Body of pancreas (tissue), 4 donors: ENCODE data around the gene LCE2D. TPM values are rescaled to one million over a fixed set of nuclear protein-coding genes. Genes with fewer than 3 reads are reported as not detected.

Experiments
- ATAC-seq: fragments of 150-250 bp; one replicate; pipeline ENCODE4 v1.9.1; 2016
- DNase-seq, 4 donors: peaks; one replicate each; pipeline ENCODE4 v3.0.0-alpha.2; 2019
- H3K27ac ChIP-seq, 4 donors: fragments of 200-600 bp; sonication (generic); 1 replicate in 3 of 4; 2 replicates in 1 of 4; pipeline versions ENCODE4 v1.5.1 to v1.6.1; 2016 to 2019; ENCODE audit warnings: mild to moderate bottlenecking in 1 of 4, mixed read lengths in 1 of 4, moderate library complexity in 1 of 4
- H3K27me3 ChIP-seq, 2 donors: fragments of 200-600 bp; sonication (generic); one replicate each; pipeline ENCODE4 v1.6.0; 2016; ENCODE audit warnings: mild to moderate bottlenecking in 1 of 2
- H3K36me3 ChIP-seq, 2 donors: fragments of 200-600 bp; sonication (generic); replicated peaks in 1 of 2; 2 replicates each; pipeline ENCODE4 v1.5.1; 2016; ENCODE audit warnings: low read depth in 2 of 2; ENCODE audit not compliant: insufficient read depth in 1 of 2
- H3K4me1 ChIP-seq: fragments of 200-600 bp; sonication (generic); one replicate; pipeline ENCODE4 v1.6.0; 2016
- H3K4me3 ChIP-seq, 2 donors: fragments of 200-600 bp; sonication (generic); 1 replicate in 1 of 2; 2 replicates in 1 of 2; pipeline ENCODE4 v1.5.1; 2016 to 2019
- H3K9me3 ChIP-seq, 3 donors: fragments of 200-600 bp; sonication (generic); 1 replicate in 2 of 3; 2 replicates in 1 of 3; pipeline ENCODE4 v1.5.1; 2016
- POLR2A ChIP-seq, 3 donors: fragments of 450-650 bp; IDR thresholded peaks; one replicate each; pipeline ENCODE4 v1.6.1; 2016; ENCODE audit warnings: antibody characterized with exemption in 3 of 3, mild to moderate bottlenecking in 2 of 3
- WGBS, 2 donors: methylation state at CpG; one replicate each; pipeline ENCODE4 v1.1.5; 2017; 5-methylcytosine and 5-hydroxymethylcytosine counted together
- intact Hi-C: fragments of 100-400 bp; cut with DNase I; formaldehyde crosslinking; loops from one replicate; pipeline ENCODE4 v1.15.1; 2023
- total RNA-seq, 2 donors: library from RNA; depleted of rRNA; stranded (reverse); fragments of >200 nt; gene quantifications; one replicate each; pipeline ENCODE4 v1.1.0, GENCODE V29; 2016
- TF ChIP-seq, protein P1 (sequence below), 7 experiments: fragments of 450-650 bp in 4 of 7; fragments of 200-600 bp in 3 of 7; sonication (generic) in 3 of 7; IDR thresholded peaks; one replicate each; pipeline ENCODE4 v1.5.1; 2016 to 2019; ENCODE audit warnings: antibody characterized with exemption in 7 of 7

LCE2D gene, protein sequence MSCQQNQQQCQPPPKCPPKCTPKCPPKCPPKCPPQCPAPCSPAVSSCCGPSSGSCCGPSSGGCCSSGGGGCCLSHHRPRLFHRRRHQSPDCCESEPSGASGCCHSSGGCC
- total RNA-seq: not detected

DNA sequence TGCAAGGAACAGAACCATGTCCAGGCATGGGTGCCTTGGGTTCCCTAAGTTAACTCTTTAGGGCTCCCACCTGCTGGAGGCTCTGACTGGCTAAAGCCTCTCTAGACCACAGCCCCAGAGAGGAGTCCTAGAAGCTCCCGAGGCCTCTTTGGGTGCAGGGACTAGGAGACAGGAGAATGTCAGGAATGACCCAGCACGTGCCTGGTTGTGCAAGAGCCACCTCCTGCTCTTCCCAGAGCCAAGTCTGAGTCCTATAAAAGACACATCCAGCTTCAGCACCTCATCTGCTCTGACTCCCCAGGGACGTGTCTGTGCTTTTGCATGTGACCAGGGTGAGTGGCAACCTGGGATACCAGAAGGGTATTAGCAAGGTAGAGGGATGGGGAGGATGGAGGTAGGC lies at the start of gene LCE2D:
TSS of gene LCE2D (plus strand) at position 283 of the 400 bp plus-strand sequence. CDS start 726 bp downstream, outside the sequence.
- TF ChIP-seq POLR2A (IDR thresholded peaks at IDR 0.05): no peak
- TF ChIP-seq, protein P1, sequence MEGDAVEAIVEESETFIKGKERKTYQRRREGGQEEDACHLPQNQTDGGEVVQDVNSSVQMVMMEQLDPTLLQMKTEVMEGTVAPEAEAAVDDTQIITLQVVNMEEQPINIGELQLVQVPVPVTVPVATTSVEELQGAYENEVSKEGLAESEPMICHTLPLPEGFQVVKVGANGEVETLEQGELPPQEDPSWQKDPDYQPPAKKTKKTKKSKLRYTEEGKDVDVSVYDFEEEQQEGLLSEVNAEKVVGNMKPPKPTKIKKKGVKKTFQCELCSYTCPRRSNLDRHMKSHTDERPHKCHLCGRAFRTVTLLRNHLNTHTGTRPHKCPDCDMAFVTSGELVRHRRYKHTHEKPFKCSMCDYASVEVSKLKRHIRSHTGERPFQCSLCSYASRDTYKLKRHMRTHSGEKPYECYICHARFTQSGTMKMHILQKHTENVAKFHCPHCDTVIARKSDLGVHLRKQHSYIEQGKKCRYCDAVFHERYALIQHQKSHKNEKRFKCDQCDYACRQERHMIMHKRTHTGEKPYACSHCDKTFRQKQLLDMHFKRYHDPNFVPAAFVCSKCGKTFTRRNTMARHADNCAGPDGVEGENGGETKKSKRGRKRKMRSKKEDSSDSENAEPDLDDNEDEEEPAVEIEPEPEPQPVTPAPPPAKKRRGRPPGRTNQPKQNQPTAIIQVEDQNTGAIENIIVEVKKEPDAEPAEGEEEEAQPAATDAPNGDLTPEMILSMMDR (IDR thresholded peaks at IDR 0.05): no peak
- 46 to 57% methylated on average over 3 of the region's 3 CpGs for WGBS, 2 donors
- Histone ChIP-seq H3K9me3 (no peaks in the 10 kb centered on the region), H3K4me3 (no peak within 1 kb of the TSS), H3K36me3 (no peaks in the 10 kb centered on the region), H3K27me3 (no peaks in the 10 kb centered on the region), H3K27ac (no peak within 1 kb of the TSS), H3K4me1 (no peaks in the 10 kb centered on the region)
- intact Hi-C loops: no loop called here
- DNase-seq (no peak), ATAC-seq (no peak)

DNA sequence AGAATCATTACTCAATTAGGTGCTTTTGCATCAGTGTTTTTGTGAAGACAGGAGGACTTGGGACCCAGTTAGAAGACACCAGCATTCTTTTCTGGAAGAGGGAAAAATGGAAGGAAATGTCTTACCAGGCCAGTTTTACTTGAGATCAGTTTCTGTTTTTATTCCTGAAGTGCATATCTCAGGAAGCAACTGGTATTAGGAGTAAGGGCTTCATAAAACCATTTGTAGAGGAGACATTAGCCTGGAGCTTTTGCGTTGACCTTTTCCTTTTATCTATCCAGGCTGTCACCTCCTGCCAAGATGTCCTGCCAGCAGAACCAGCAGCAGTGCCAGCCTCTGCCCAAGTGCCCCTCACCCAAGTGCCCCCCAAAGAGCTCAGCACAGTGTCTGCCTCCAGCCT lies 49.7 kb upstream of the LCE2D start, which contains the start of gene LCE3B:
TSS of gene LCE3B (plus strand) at position 301 of the 400 bp plus-strand sequence. CDS start at position 301, 0 bp downstream.
- Histone ChIP-seq H3K4me3 (no peak within 1 kb of the TSS), H3K9me3 (peaks cover 0 to 3% (median under 1%) of the 10 kb centered on the region in 3 donors), H3K36me3 (no peaks in the 10 kb centered on the region), H3K27ac (no peak within 1 kb of the TSS), H3K4me1 (no peaks in the 10 kb centered on the region), H3K27me3 (no peaks in the 10 kb centered on the region)
- DNase-seq (no peak), ATAC-seq (no peak)
- 67% methylated on average over 1 of the region's 1 CpG for WGBS, 2 donors
- intact Hi-C loops: no loop called here
- TF ChIP-seq, protein P1 (IDR thresholded peaks at IDR 0.05): no peak
- no peak for TF ChIP-seq POLR2A (IDR thresholded peaks at IDR 0.05)

DNA sequence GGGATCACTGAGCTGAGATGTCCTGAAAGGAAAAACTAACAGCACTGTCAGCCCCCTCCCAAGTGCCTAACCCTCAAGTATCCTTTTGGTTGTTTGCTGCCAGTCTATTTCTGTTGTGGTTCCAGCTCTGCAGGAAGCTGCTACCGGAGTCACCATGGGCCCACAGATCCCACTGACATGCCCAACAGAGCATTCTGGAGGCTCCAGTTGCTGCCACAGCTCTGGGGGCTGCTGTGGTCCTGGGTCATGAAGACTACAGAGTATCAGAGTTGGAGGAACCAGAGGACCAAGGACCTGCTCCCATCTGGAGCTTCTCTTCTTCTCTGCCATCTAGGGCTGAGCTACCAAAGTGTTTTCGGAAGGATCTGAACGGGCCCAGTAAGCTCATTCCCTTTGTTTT lies 41.2 kb upstream of the LCE2D start:
- TF ChIP-seq, protein P1 (IDR thresholded peaks at IDR 0.05): no peak
- TF ChIP-seq POLR2A (IDR thresholded peaks at IDR 0.05): no peak
- Histone ChIP-seq H3K4me1 (no peaks in the 10 kb centered on the region), H3K4me3 (no peak overlapping the region), H3K27ac (no peak overlapping the region), H3K36me3 (no peaks in the 10 kb centered on the region), H3K9me3 (peaks cover 0 to 16% (median 2%) of the 10 kb centered on the region in 3 donors), H3K27me3 (no peaks in the 10 kb centered on the region)
- 73 to 75% methylated on average over 3 of the region's 3 CpGs for WGBS, 2 donors
- DNase-seq (no peak), ATAC-seq (no peak)
- intact Hi-C loops: no loop called here

DNA sequence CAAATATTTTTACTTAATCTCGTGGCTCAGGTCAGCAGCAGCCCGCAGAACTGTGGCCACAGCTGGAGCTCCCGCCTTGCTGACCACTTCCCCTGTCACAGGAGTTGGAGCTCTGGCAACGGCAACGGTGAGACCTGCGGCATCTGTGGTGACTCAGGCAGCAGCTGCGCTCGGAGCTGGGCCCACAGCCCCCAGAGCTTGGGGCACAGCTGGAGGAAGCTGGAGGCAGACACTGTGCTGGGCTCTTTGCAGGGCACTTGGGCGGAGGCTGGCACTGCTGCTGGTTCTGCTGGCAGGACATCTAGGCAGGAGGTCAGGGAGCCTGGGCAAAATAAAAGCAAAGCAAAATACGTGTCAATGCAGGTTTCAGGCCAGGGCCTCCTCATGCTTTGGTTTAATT lies 40.4 kb upstream of the LCE2D start, which contains the start of gene LCE3A:
TSS of gene LCE3A (minus strand) at position 301 of the 400 bp plus-strand sequence. CDS start at position 301, 0 bp downstream.
- intact Hi-C loops: no loop called here
- DNase-seq (no peak), ATAC-seq (no peak)
- Histone ChIP-seq H3K4me3 (no peak within 1 kb of the TSS), H3K27ac (no peak within 1 kb of the TSS), H3K9me3 (peaks cover 0 to 16% (median 2%) of the 10 kb centered on the region in 3 donors), H3K27me3 (no peaks in the 10 kb centered on the region), H3K4me1 (no peaks in the 10 kb centered on the region), H3K36me3 (no peaks in the 10 kb centered on the region)
- WGBS, 2 donors: 50 to 64% methylated on average over 7 to 10 of the region's 10 CpGs
- TF ChIP-seq POLR2A (IDR thresholded peaks at IDR 0.05): no peak
- TF ChIP-seq, protein P1 (IDR thresholded peaks at IDR 0.05): no peak
